Endometrium (tissue), 2 donors: ENCODE results near the gene SMIM10L2A.
"Not testable (repeated sequence)": the region's sequence is repeated elsewhere in the genome, so short reads cannot be mapped to it uniquely, and the experiment has no call there.

ENCODE experiments used
- FAIRE-seq: peaks from 2 replicates; lab custom pipeline; 2012; peaks lifted over from hg19 to GRCh38; lab: Jason Lieb, UNC
- donor health status: control.
- donor health status: control.

Gene SMIM10L2A

DNA sequence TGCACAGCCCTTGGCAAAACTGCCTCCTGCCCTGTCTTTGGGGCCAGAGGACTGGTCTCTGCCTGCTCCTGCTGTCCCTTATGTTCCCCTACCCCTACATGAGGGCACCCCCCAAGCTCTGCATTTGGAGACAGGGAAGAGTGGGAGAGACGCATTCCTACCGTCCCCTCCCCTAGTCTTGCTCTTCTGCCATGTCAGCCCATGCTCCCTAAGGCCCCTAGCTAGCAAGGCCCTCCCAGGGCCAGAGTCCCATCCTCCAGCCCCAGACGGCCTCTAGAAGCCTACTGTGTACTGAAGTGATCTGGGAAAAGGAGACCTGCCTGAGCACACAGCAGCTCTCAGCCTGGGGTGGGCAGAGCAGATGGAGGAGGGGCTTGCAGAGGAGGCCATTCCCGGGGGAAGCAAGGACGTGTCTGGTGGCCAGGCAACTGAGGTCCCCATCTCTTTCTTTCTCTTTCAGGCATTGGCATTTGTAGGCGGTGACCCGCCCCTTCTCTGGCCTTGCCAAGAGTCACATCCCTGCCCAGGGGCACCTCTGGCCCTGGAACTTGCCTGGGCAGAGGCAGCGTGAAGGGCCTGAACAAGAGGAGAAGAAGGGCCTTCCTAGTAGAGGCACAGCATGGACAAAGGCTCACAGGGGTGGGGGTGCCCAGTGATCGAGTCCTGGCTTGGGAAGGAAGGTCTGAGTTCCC lies 1.6 kb downstream of the SMIM10L2A start:
- not testable (repeated sequence) for FAIRE-seq

- FAIRE-seq = no peak
Observed at GRCh38 chrX:135424469-135424868, 2.7 kb downstream of the SMIM10L2A start.

GRCh38 chrX:135425026-135425965 lies 3.6 kb downstream of the SMIM10L2A start:
- no peak for FAIRE-seq

- no peak for FAIRE-seq
Observed at GRCh38 chrX:135429429-135429828, 7.7 kb downstream of the SMIM10L2A start.

GRCh38 chrX:135431886-135432285 lies 10.1 kb downstream of the SMIM10L2A start:
- no peak for FAIRE-seq

- FAIRE-seq = no peak
Observed at GRCh38 chrX:135432453-135432852, 10.7 kb downstream of the SMIM10L2A start.

DNA sequence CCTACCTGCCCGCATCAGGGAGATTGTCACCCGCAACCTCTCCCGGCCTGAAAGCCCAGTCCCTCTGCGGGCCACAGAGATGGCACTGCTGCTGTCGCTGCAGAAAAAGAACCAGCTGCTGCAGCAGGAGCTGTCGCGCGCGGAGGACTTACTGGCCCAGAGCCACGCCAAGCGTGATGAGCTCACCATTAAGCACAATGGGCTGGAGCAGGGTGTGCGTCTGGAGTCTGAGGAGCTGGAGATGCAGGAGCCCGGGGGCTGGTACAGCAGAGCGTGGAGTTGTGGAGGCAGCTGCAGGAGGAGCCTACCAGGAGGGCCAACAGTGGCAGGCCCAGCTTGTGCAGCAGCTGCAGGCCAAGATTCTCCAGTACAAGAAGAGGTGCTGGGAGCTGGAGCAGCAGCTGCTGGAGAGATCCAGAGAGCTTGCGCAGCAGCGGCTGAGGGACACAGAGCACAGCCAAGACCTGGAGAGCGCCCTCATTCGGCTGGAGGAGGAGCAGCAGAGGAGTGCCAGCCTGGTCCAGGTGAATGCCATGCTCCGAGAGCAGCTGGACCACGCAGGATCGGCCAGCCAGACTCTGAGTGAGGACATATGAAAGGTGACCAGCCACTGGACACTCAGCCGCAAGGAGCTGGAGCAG lies 11.3 kb downstream of the SMIM10L2A start:
- no peak for FAIRE-seq

GRCh38 chrX:135433531-135434257 lies 11.9 kb downstream of the SMIM10L2A start:
- no peak for FAIRE-seq

- no peak for FAIRE-seq
Observed at GRCh38 chrX:135434258-135435138, 12.8 kb downstream of the SMIM10L2A start.

GRCh38 chrX:135435139-135435922 lies 13.6 kb downstream of the SMIM10L2A start:
- no peak for FAIRE-seq

GRCh38 chrX:135435933-135436332 lies 14.2 kb downstream of the SMIM10L2A start:
- FAIRE-seq = no peak

- FAIRE-seq = no peak
Observed at GRCh38 chrX:135436456-135436855, 14.7 kb downstream of the SMIM10L2A start.

- FAIRE-seq = no peak
Observed at GRCh38 chrX:135436966-135437866, 15.5 kb downstream of the SMIM10L2A start.

DNA sequence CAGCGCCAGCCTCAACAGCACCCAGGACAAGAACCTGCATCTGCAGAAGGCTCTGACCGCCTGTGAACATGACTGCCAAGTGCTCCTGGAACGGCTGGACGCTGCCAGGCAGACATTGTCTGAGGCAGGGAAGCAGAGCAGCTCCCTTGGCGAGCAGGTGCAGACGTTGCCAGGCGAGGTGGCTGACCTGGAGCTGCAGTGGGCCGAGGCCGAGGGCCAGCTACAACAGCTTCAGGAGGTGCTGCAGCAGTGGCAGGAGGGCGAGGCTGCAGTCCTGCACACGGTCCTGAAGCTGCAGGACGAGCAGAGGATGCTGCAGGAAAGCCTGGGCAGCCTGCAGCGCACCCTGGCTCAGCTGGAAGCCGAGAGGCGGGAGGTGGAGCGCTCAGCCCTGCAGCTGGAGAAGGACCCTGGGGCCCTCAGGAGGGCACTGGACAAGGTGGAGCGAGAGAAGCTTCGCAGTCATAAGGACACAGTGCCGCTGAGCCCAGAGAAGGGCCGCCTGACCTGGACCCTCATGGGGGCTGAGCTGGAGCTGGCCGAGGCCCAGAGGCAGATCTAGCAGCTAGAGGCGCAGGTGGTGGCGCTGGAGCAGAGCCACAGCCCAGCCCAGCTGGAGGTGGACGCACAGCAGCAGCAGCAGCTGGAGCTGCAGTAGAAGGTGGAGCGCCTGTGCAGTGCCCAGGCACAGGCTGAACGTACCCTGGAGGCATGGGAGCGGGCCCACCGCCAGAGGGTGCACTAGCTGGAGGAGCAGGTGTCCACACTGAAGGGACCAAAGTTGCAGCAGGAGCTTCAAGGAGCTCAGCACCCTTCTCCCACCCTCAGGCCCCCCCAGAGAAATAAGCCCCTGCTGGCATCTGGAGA lies 16.4 kb downstream of the SMIM10L2A start:
- no peak for FAIRE-seq

GRCh38 chrX:135438734-135439043 lies 16.9 kb downstream of the SMIM10L2A start:
- no peak for FAIRE-seq

DNA sequence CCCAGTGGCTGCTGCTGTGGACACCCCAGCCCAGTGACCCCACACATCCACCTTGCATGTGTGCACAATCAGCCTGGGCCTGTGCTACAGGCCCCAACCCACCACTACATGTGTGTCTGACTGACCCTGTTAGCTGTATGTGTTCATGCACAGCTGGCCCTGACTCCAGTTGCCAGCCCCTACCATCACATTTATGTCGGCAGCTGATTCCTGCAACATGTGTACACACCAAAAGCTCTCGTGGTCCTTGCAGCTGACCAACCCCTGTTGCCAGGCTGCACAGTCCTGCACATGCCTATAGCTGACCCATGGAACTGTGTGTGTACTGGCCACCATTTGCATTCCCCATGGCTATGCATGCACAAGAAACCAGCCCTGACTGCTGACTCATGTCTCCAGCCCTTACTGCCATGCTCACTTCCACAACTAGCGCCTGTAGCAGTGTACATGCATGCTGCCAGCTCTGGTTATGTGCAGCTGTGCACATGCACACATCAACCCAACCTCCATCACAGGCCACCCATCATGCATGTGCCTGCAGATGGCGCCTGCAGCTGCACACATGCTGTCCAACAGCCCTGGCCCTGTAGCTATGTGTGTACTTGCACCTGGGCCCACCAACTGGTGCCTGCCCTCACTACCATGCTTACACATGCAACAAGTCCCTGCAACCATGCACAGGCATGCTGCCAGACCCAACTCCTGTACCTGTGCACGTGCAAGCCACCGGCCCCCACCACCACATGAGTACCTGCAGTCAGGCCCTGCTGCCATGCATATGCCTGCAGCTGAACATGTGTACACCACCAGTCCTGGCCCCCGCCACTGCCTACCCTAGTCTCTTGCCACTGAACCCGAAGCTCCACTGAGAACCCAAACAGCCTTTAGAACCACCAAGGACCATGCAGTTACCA lies 28.1 kb downstream of the SMIM10L2A start:
- no peak for FAIRE-seq

- no peak for FAIRE-seq
Observed at GRCh38 chrX:135453381-135453780, 31.6 kb downstream of the SMIM10L2A start.
